ENCODE data around the gene SHROOM1. TPM values are rescaled to one million over a fixed set of nuclear protein-coding genes. Genes with fewer than 3 reads are reported as not detected.
A peak's percentile ranks its signal among the peaks of the same experiment; 100 is the strongest.

Gene SHROOM1
- total RNA-seq, 1 donor from 2014 or later = 0.79 TPM

DNA sequence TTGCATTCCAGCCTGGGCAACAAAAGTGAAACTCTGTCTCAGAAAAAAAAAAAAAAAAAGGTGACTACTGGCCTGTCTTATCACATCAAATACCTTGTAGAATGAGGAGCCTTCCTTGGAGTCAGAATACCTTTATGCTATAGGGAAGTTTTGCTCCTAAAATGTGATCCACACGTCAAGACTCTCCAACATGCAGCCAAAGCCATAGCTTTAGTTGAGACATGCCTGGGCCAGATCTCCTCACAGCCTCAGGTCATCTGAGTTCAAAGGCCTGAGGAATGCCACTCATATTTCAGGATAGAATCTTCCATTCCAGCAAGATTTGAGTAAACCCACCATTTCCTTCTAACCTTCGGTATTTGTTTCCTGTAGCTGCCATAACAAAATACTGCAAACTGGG, 31.1 kb downstream of the SHROOM1 start:
- DNase-seq (ENCODE audit: low read depth) (peak; percentile 75), FAIRE-seq (no peak)
- H3K4me3 ChIP-seq (ENCODE audit: low read depth, low read length) = no peak overlapping the region
- TF ChIP-seq, protein P1, sequence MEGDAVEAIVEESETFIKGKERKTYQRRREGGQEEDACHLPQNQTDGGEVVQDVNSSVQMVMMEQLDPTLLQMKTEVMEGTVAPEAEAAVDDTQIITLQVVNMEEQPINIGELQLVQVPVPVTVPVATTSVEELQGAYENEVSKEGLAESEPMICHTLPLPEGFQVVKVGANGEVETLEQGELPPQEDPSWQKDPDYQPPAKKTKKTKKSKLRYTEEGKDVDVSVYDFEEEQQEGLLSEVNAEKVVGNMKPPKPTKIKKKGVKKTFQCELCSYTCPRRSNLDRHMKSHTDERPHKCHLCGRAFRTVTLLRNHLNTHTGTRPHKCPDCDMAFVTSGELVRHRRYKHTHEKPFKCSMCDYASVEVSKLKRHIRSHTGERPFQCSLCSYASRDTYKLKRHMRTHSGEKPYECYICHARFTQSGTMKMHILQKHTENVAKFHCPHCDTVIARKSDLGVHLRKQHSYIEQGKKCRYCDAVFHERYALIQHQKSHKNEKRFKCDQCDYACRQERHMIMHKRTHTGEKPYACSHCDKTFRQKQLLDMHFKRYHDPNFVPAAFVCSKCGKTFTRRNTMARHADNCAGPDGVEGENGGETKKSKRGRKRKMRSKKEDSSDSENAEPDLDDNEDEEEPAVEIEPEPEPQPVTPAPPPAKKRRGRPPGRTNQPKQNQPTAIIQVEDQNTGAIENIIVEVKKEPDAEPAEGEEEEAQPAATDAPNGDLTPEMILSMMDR (IDR thresholded peaks at IDR 0.05; ENCODE audit: insufficient read depth, low read length, severe bottlenecking) = no peak
- no peaks in the 10 kb centered on the region for H3K36me3 ChIP-seq (ENCODE audit: control insufficient read depth, insufficient read depth, low read length)
- H3K27me3 ChIP-seq (ENCODE audit: control insufficient read depth, insufficient read depth, low read length) = no peaks in the 10 kb centered on the region

DNA sequence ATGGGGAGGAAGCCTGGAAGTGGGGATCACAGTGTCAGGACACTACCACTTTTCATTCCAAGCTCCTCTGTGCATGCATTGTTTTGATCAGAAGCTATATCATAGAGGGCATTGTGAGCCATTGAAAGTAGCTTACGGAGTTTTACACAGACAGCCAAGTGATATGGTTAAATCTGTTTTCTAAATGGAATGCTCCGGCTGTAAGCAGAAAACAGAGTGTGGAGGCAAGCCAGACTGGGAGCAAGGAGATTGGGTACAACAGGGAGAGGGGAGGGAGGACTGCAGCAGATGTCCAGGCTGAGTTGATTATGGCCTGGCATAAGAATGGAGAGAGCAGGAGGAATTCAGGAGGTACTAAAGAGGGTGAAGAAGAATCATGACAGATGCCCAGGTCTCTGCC, 32.8 kb downstream of the SHROOM1 start:
- no peaks in the 10 kb centered on the region for H3K27me3 ChIP-seq (ENCODE audit: control insufficient read depth, insufficient read depth, low read length)
- H3K4me3 ChIP-seq (ENCODE audit: low read depth, low read length) = no peak overlapping the region
- FAIRE-seq (no peak), DNase-seq (ENCODE audit: low read depth) (no peak)
- TF ChIP-seq, protein P1 (IDR thresholded peaks at IDR 0.05; ENCODE audit: insufficient read depth, low read length, severe bottlenecking) = no peak
- H3K36me3 ChIP-seq (ENCODE audit: control insufficient read depth, insufficient read depth, low read length) = no peaks in the 10 kb centered on the region

DNA sequence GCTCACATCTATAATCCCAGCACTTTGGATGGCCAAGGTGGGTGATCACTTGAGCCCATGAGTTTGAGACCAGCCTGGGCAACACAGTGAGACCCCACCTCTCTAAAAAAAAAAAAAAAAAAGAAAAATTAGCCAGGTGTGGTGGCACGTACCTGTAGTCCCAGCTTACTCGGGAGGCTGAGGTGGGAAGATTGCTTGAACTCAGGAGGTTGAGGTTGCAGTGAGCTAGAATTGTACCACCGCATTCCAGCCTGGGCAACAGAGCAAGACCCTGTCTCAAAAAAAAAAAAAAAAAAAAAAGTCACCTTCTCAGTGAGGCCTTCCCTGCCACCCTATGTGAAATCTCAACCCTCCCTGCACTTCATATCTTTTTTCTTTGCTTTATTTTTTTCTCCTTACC, 39.4 kb downstream of the SHROOM1 start:
- Histone ChIP-seq H3K27me3 (ENCODE audit: control insufficient read depth, insufficient read depth, low read length) (no peaks in the 10 kb centered on the region), H3K4me3 (ENCODE audit: low read depth, low read length) (no peak overlapping the region), H3K36me3 (ENCODE audit: control insufficient read depth, insufficient read depth, low read length) (no peaks in the 10 kb centered on the region)
- FAIRE-seq = no peak
- DNase-seq (ENCODE audit: low read depth) = no peak
- TF ChIP-seq, protein P1 (IDR thresholded peaks at IDR 0.05; ENCODE audit: insufficient read depth, low read length, severe bottlenecking) = no peak

DNA sequence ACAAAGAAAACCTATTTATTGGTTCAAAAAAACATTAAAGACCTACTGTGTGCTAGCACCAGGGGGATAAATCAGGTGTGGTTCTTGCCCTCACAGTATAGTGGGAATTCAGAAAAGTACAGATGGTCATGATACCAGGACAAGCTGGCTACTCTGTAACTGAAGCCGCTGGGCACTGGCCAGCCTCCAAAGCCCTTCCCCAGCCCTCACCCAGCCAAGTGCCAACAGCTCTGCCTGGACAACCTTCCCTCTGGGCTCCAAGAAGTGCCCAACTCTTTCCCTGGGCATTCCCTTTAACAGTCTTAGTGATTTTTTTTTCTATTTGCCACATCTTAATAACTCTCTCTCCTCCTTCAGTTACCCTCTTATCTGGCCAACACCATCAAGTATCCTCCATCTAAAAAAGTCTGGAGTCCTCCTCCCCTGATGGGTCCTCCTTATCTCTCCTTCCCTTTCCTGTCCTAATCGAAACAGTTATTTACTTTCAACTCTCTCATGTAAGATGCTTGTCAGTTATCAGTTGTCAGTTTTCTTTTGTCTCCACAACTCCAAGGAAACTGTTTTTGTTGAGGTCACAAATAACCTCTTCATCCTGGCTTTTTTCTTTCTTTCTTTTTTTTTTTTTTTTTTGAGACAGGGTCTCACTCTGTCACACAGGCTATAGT, 40.1 kb downstream of the SHROOM1 start:
- Histone ChIP-seq H3K36me3 (ENCODE audit: control insufficient read depth, insufficient read depth, low read length) (no peaks in the 10 kb centered on the region), H3K27me3 (ENCODE audit: control insufficient read depth, insufficient read depth, low read length) (no peaks in the 10 kb centered on the region), H3K4me3 (ENCODE audit: low read depth, low read length) (no peak overlapping the region)
- no peak for FAIRE-seq
- DNase-seq (ENCODE audit: low read depth) = no peak
- TF ChIP-seq, protein P1 (IDR thresholded peaks at IDR 0.05; ENCODE audit: insufficient read depth, low read length, severe bottlenecking) = no peak

DNA sequence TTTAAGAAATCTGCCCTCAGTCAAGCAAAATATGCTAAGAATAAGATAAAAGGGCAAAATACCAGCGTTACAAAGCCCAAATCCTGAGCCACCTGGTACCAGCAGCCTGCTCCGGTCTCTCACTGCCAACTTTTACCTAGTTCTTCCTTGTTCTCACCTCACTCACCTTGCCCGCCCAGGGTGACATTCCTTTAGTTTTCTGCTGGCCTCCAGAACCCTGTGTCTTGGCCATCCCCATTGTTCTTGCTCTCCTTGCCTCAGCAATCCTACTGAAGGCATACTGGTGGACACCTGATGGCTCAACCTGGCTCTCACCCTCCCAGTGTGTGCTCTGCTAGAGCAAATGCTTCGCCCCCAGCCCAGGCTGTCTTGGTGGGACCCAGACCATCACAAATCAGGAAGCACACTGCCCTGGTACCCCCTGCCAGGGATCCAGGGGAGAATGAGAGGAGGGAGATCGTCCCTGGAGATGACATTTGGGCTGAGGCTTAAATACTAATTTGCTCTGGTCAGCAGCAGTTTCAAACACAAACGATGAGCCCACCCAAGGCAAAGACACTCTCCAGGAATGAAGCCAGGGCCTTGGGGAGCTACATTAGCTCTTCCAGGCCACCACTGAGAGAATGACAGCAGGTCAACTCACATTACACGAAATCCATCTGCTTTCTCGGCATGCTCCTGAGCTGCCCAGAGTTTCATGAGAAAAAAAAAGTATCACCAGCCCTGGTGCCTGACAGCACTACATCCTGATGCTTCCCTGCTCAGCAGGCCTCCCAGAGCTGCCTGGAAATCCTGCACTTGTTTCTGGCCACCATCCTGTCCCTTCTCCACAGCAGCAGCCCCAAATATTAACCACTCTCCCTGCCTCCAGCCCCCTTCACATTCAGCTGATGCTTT, 41.2 kb downstream of the SHROOM1 start:
- DNase-seq (ENCODE audit: low read depth) (no peak), FAIRE-seq (no peak)
- H3K4me3 ChIP-seq (ENCODE audit: low read depth, low read length) = no peak overlapping the region
- TF ChIP-seq, protein P1 (IDR thresholded peaks at IDR 0.05; ENCODE audit: insufficient read depth, low read length, severe bottlenecking) = no peak
- no peaks in the 10 kb centered on the region for H3K36me3 ChIP-seq (ENCODE audit: control insufficient read depth, insufficient read depth, low read length)
- H3K27me3 ChIP-seq (ENCODE audit: control insufficient read depth, insufficient read depth, low read length) = no peaks in the 10 kb centered on the region
